GM12878 (cell line): Measurements from ENCODE around the gene TEX13B. TPM values are rescaled to one million over a fixed set of nuclear protein-coding genes. Genes with fewer than 3 reads are reported as not detected.

Experiments
- ATAC-seq: fragments of 200-7000 bp; cut with Tn5 transposase; 3 replicates; pipeline ENCODE4 v1.9.1; 2020; ENCODE audit warnings: mild to moderate bottlenecking, moderate library complexity
- BruUV-seq: library from RNA; stranded (reverse); fragments of 400-500 nt; replicated peaks from 2 replicates; lab custom pipeline; 2021; lab: Mats Ljungman, UMichigan
- CTCF ChIA-PET: fragments of 300-600 bp; sonication (Branson Sonifier 250); formaldehyde crosslinking; extraction: SDS; loops from one replicate; lab custom pipeline; 2021; ENCODE audit warnings: inconsistent platforms; lab: Yijun Ruan, JAX
- POLR2A ChIA-PET: fragments of 350-600 bp; formaldehyde crosslinking; extraction: SDS; loops from one replicate; lab custom pipeline; 2021; ENCODE audit warnings: inconsistent platforms; lab: Charles Lee
- RAD21 ChIA-PET: fragments of 300-600 bp; sonication (Branson Sonifier 250); formaldehyde crosslinking; loops from one replicate; lab custom pipeline; 2023; ENCODE audit warnings: antibody characterized with exemption; ENCODE audit not compliant: unreplicated experiment; lab: Charles Lee
- SMC1A ChIA-PET: fragments of 300-600 bp; sonication (Branson Sonifier 250); formaldehyde crosslinking; loops from one replicate; lab custom pipeline; 2023; ENCODE audit not compliant: unreplicated experiment, uncharacterized antibody; lab: Charles Lee
- DNase-seq: peaks from one replicate; pipeline ENCODE4 v3.0.0-alpha.2; 2011; ENCODE audit warnings: low read depth, low spot score
- FAIRE-seq: peaks from 3 replicates; lab custom pipeline; 2011; peaks lifted over from hg19 to GRCh38; lab: Jason Lieb, UNC
- H2AFZ ChIP-seq: 2 replicates; pipeline ENCODE4 v1.6.0; 2011; ENCODE audit warnings: low read depth, low read length, control low read depth; ENCODE audit not compliant: control insufficient read depth
- H3K27ac ChIP-seq: 2 replicates; pipeline ENCODE4 v1.5.1; 2011; ENCODE audit warnings: control low read depth; ENCODE audit not compliant: control insufficient read depth, insufficient read depth
- H3K27me3 ChIP-seq, 2 experiments: replicated peaks in 1 of 2; 2 replicates each; pipeline versions ENCODE4 v1.6.0 to v1.6.1; 2011; ENCODE audit warnings: low read length in 1 of 2; ENCODE audit not compliant: control insufficient read depth in 2 of 2, insufficient read depth in 2 of 2
- H3K36me3 ChIP-seq, 2 experiments: 2 replicates each; pipeline ENCODE4 v1.5.1; 2011; ENCODE audit warnings: low read length in 1 of 2; ENCODE audit not compliant: control insufficient read depth in 2 of 2, insufficient read depth in 2 of 2
- H3K4me1 ChIP-seq: 2 replicates; pipeline ENCODE4 v1.6.1; 2011; ENCODE audit warnings: mild to moderate bottlenecking, low read length, moderate library complexity, mixed read lengths; ENCODE audit not compliant: control insufficient read depth, insufficient read depth
- H3K4me2 ChIP-seq: 2 replicates; pipeline ENCODE4 v1.6.0; 2011; ENCODE audit warnings: control low read depth; ENCODE audit not compliant: control insufficient read depth, insufficient read depth
- H3K4me3 ChIP-seq: fragments of 200-600 bp; sonication (generic); 2 replicates; pipeline ENCODE4 v1.5.1; 2016
- H3K79me2 ChIP-seq: 2 replicates; pipeline ENCODE4 v1.6.0; 2011; ENCODE audit warnings: low read length; ENCODE audit not compliant: control insufficient read depth, insufficient read depth
- H3K9ac ChIP-seq: 2 replicates; pipeline ENCODE4 v1.8.0; 2011; ENCODE audit warnings: low read length, control low read depth, mixed read lengths; ENCODE audit not compliant: control insufficient read depth, insufficient read depth
- H3K9me3 ChIP-seq: replicated peaks from 3 replicates; pipeline ENCODE4 v1.5.1; 2011; ENCODE audit warnings: mild to moderate bottlenecking, low read length; ENCODE audit not compliant: control insufficient read depth, insufficient read depth
- H4K20me1 ChIP-seq: 2 replicates; pipeline ENCODE4 v1.6.0; 2011; ENCODE audit not compliant: control insufficient read depth, insufficient read depth
- BACH1 ChIP-seq: fragments of 450-650 bp; IDR thresholded peaks from 2 replicates; pipeline ENCODE4 v1.6.1; 2017; ENCODE audit warnings: mild to moderate bottlenecking, borderline replicate concordance
- BRCA1 ChIP-seq: IDR thresholded peaks from 2 replicates; pipeline ENCODE4 v1.6.1; 2011; ENCODE audit warnings: low read depth, low read length, improper control_type of control experiment
- PAX5 ChIP-seq: IDR thresholded peaks from 2 replicates; pipeline ENCODE4 v1.6.1; 2011; ENCODE audit warnings: low read depth, low read length, borderline replicate concordance
- POLR2AphosphoS5 ChIP-seq: IDR thresholded peaks from 2 replicates; pipeline ENCODE4 v1.6.1; 2011; ENCODE audit warnings: mild to moderate bottlenecking, low read length, inconsistent platforms
- RUNX3 ChIP-seq: IDR thresholded peaks from 2 replicates; pipeline ENCODE4 v1.6.1; 2012; ENCODE audit warnings: low read length, inconsistent platforms
- WGBS: methylation state at CpG from one replicate; pipeline ENCODE4 v1.1.6; 2016; ENCODE audit warnings: low lambda C conversion rate; ENCODE audit not compliant: insufficient replicate concordance, insufficient coverage; ENCODE audit errors: missing lambda C conversion rate; 5-methylcytosine and 5-hydroxymethylcytosine counted together
- in situ Hi-C: fragments of 300-500 bp; cut with MboI; formaldehyde crosslinking; loops from 9 replicates; pipeline ENCODE4 v1.14.3; 2018; ENCODE audit warnings: mixed read lengths
- intact Hi-C: fragments of 100-400 bp; cut with micrococcal nuclease; formaldehyde crosslinking; loops from one replicate; pipeline ENCODE4 v1.14.2; 2022; ENCODE audit not compliant: unreplicated experiment
- polyA plus RNA-seq, 11 experiments: library from polyadenylated mRNA; depleted of rRNA in 4 of 11; unstranded in 6 of 11; stranded (reverse) in 5 of 11; fragments of >200 nt; fragmentation: Nextera tagmentation in 4 of 11; fragmentation: Illumina TruSeq in 1 of 11; extraction: Ambion mirVana in 4 of 11; extraction: Trizol in 1 of 11; gene quantifications; 1 replicate in 1 of 11; 2 replicates in 10 of 11; pipeline versions ENCODE4 v1.2.1 to v1.2.3, GENCODE V29; 2011 to 2016; ENCODE audit warnings: inconsistent platforms in 2 of 11, missing spikeins in 2 of 11, low read depth in 1 of 11
- total RNA-seq, 4 experiments: library from RNA; depleted of rRNA in 3 of 4; stranded (reverse); fragments of >200 nt in 3 of 4; fragmentation: Illumina TruSeq in 1 of 4; extraction: Trizol in 1 of 4; gene quantifications; 2 replicates each; pipeline versions ENCODE4 v1.2.1 to v1.2.3, GENCODE V29; 2013 to 2021
- TF ChIP-seq, protein P1 (sequence below): fragments of 450-650 bp; IDR thresholded peaks from 2 replicates; pipeline ENCODE4 v1.6.1; 2016; ENCODE audit warnings: mild to moderate bottlenecking
- TF ChIP-seq, protein P2 (sequence below): IDR thresholded peaks from 2 replicates; pipeline ENCODE4 v1.6.1; 2011; ENCODE audit warnings: low read depth, low read length, improper control_type of control experiment, borderline replicate concordance

Gene TEX13B
- total and polyA plus RNA-seq, 10 of the 15 experiments (the other 5 are each of a cell fraction or from before 2014, with no cell fraction given): not detected

DNA sequence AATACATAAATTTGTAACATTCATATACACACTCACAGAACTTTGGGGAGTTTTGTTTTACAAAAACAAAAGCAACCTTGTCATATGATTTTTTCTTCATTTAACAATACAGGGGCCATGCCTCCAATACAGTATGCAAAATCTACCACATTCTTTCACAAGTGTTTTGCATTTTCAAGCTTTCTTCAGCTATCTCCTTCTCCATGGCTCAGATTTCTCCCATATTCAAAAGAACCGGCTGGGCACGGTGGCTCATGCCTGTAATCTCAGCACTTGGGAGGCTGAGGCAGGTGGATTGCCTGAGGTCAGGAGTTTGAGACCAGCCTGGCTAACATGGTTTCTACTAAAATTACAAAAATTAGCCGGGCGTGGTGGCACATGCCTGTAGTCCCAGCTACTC is 4.1 kb downstream of the TEX13B start:
- POLR2A ChIA-PET: no interaction called here
- H3K27me3 ChIP-seq: no peaks in the 10 kb centered on the region; a peak in 1 of 4 replicates
- no peak overlapping the region for H3K4me2 ChIP-seq
- H3K4me1 ChIP-seq: no peaks in the 10 kb centered on the region
- ATAC-seq (no peak), DNase-seq (no peak), FAIRE-seq (no peak)
- SMC1A ChIA-PET: no interaction called here
- no peaks in the 10 kb centered on the region for H3K36me3 ChIP-seq
- H3K9ac ChIP-seq: no peak overlapping the region
- H2AFZ ChIP-seq: no peak overlapping the region
- no peak overlapping the region for H3K27ac ChIP-seq
- intact Hi-C loops: no loop called here
- no TSS peak for BruUV-seq
- WGBS: 49% methylated on average over 4 of the region's 4 CpGs
- in situ Hi-C loops: no loop called here
- RAD21 ChIA-PET: no interaction called here
- H3K9me3 ChIP-seq: no peaks in the 10 kb centered on the region
- H4K20me1 ChIP-seq: no peaks in the 10 kb centered on the region
- TF ChIP-seq, protein P1, sequence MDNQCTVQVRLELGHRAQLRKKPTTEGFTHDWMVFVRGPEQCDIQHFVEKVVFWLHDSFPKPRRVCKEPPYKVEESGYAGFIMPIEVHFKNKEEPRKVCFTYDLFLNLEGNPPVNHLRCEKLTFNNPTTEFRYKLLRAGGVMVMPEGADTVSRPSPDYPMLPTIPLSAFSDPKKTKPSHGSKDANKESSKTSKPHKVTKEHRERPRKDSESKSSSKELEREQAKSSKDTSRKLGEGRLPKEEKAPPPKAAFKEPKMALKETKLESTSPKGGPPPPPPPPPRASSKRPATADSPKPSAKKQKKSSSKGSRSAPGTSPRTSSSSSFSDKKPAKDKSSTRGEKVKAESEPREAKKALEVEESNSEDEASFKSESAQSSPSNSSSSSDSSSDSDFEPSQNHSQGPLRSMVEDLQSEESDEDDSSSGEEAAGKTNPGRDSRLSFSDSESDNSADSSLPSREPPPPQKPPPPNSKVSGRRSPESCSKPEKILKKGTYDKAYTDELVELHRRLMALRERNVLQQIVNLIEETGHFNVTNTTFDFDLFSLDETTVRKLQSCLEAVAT: no peak
- TF ChIP-seq RUNX3 (no peak), BRCA1 (no peak), PAX5 (no peak), POLR2AphosphoS5 (no peak), BACH1 (no peak)
- TF ChIP-seq, protein P2, sequence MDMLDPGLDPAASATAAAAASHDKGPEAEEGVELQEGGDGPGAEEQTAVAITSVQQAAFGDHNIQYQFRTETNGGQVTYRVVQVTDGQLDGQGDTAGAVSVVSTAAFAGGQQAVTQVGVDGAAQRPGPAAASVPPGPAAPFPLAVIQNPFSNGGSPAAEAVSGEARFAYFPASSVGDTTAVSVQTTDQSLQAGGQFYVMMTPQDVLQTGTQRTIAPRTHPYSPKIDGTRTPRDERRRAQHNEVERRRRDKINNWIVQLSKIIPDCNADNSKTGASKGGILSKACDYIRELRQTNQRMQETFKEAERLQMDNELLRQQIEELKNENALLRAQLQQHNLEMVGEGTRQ: no peak
- H3K79me2 ChIP-seq: no peaks in the 10 kb centered on the region
- CTCF ChIA-PET: interaction anchor here (0.7 to 1.2 kb wide), 2 partner anchors 17 to 24 kb away, joined by 3 read pairs; no protein-coding TSS in a partner anchor
- no peak overlapping the region for H3K4me3 ChIP-seq
